WERI-Rb-1 (cell line): ENCODE data around the gene DOLK.

Experiments
- DNase-seq: peaks from one replicate; pipeline ENCODE4 v3.0.0-alpha.2; 2020
- H3K27ac ChIP-seq: fragments of 250-450 bp; sonication (Bioruptor Pico); 2 replicates; pipeline ENCODE4 v1.5.1; 2020; ENCODE audit warnings: mild to moderate bottlenecking, moderate library complexity
- H3K27me3 ChIP-seq: fragments of 250-450 bp; sonication (Bioruptor Pico); 2 replicates; pipeline ENCODE4 v1.5.1; 2021; ENCODE audit warnings: mild to moderate bottlenecking, low read depth, moderate library complexity; ENCODE audit not compliant: insufficient read depth, severe bottlenecking
- H3K36me3 ChIP-seq: fragments of 250-450 bp; sonication (Bioruptor Pico); 2 replicates; pipeline ENCODE4 v1.5.1; 2020; ENCODE audit warnings: mild to moderate bottlenecking, moderate library complexity
- H3K4me3 ChIP-seq: 2 replicates; pipeline ENCODE4 v1.5.1; 2011; ENCODE audit warnings: low read depth, mild to moderate bottlenecking, control low read depth, low read length
- H3K9me3 ChIP-seq: fragments of 250-450 bp; sonication (Bioruptor Pico); 2 replicates; pipeline ENCODE4 v1.5.1; 2021; ENCODE audit warnings: mild to moderate bottlenecking, moderate library complexity; ENCODE audit not compliant: severe bottlenecking
- TF ChIP-seq, protein P1 (sequence below): IDR thresholded peaks from 2 replicates; pipeline ENCODE4 v1.5.1; 2011; ENCODE audit warnings: low read depth, mild to moderate bottlenecking, control low read depth, inconsistent platforms, low read length

Gene DOLK

DNA sequence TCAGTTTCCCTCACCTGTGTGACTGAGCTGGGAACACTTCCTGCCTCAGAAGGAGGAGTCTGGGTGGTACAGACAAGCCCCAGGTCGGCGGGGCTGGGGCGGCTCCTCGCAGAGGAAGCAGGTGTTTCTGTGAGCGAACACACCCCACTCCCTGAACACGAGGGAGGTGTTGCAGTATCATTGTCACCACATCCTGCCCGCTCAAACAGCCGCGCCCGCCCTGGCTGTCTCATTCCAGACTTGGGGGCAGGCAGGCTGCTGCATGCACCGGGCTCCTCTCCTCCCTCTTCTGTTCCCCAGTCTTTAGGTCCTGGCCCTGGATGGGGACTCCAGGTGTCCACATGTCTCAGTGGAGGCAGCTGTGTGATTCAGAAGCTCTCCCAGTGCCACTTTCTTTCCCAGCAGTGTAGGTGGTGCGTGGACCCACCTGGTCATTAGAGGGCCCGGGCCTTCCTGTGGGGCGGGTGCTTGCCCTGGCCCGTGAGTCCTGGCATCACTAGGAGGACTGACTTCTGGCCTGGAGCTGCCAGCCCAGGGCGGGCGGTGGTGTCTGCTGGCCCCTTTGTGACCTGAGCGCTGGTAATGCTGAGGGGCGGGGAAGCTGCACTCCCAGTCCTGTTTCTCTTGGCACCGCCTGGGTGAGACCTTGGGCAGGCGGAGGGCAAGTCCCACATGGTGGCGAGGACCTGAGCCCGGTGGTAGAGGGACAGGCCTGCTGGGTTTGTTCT, 44.9 kb downstream of the DOLK start:
- no peak for DNase-seq
- H3K36me3 ChIP-seq: peaks cover 24% of the 10 kb centered on the region
- H3K27ac ChIP-seq: no peak overlapping the region
- no peaks in the 10 kb centered on the region for H3K9me3 ChIP-seq
- no peaks in the 10 kb centered on the region for H3K27me3 ChIP-seq
- H3K4me3 ChIP-seq: no peak overlapping the region
- TF ChIP-seq, protein P1, sequence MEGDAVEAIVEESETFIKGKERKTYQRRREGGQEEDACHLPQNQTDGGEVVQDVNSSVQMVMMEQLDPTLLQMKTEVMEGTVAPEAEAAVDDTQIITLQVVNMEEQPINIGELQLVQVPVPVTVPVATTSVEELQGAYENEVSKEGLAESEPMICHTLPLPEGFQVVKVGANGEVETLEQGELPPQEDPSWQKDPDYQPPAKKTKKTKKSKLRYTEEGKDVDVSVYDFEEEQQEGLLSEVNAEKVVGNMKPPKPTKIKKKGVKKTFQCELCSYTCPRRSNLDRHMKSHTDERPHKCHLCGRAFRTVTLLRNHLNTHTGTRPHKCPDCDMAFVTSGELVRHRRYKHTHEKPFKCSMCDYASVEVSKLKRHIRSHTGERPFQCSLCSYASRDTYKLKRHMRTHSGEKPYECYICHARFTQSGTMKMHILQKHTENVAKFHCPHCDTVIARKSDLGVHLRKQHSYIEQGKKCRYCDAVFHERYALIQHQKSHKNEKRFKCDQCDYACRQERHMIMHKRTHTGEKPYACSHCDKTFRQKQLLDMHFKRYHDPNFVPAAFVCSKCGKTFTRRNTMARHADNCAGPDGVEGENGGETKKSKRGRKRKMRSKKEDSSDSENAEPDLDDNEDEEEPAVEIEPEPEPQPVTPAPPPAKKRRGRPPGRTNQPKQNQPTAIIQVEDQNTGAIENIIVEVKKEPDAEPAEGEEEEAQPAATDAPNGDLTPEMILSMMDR: no peak

DNA sequence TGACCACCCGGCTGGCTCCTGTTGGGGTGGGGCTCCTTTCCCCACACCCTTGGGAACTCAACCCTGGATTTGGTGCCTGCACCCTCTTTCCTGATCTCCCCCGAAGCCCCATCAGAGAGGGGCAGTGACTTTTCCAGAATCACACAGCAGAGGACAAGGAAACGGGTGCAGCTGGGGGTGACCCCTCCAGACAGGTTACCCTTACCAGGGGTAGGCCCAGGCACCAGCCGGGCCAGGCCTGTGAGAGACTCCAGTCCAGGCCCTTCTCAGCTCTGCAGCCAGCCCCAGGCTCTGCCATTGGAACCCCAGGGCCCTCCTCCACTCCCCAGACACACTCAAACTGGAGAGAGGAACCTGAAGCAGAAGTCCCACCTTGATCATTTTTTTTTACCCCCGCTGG, 45.6 kb downstream of the DOLK start:
- no peak for DNase-seq
- H3K4me3 ChIP-seq: no peak overlapping the region
- TF ChIP-seq, protein P1: no peak
- H3K36me3 ChIP-seq: peaks cover 24% of the 10 kb centered on the region
- no peaks in the 10 kb centered on the region for H3K9me3 ChIP-seq
- no peaks in the 10 kb centered on the region for H3K27me3 ChIP-seq
- no peak overlapping the region for H3K27ac ChIP-seq

DNA sequence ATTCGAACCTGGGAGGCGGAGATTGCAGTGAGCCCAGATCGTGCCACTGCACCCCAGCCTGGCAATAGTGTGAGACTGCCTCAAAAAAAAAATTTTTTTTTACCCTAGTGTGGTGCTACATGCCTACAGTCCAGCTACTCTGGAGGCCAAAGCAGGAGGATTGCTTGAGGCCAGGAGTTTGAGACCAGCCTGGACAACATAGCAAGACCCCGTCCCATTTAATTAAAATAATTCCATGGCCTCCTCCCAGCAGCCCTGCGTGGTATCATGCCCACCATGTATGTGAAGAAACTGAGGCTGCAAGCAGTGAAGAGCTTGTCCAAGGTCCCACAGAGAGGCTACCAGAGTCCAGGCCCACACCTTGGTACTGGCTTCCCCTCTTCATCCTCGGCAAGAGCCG, 46.0 kb downstream of the DOLK start:
- H3K27ac ChIP-seq: no peak overlapping the region
- no peaks in the 10 kb centered on the region for H3K27me3 ChIP-seq
- peaks cover 24% of the 10 kb centered on the region for H3K36me3 ChIP-seq
- DNase-seq: no peak
- TF ChIP-seq, protein P1: no peak
- no peak overlapping the region for H3K4me3 ChIP-seq
- H3K9me3 ChIP-seq: no peaks in the 10 kb centered on the region

DNA sequence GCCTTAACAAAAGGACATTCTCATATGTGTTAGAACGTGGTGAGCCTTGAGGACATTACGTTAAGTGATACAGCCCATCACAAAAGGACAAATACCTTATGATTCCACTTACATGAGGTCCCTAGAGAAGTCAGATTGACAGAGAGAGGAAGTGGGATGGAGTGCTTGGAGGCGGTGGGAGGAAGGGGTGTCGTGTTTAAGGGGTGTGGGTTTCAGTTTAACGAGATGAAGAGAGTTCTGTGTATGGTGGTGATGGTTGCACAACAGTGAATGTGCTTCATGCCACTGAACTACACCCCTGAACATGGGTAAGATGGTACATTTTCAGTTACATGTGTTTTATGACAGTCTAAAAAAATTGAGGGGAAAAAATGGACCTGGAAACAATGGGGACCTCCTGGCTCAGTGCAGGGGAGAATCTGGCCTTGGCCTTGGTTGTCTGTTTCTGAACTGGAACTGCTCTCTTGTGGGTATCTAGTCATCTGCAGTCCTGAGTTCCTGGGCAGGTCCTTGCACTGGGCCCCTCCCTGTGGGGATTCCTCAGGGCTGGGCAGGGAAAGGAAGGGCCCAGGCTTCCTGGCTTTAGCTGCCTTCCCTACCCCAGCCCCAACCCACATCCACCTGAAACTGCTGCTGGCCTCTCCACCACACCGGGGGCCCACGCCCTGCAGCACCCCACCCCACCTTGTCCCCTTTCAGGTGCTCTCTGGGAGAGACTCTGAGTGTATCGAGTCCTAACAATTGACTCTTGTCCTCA, 47.7 kb downstream of the DOLK start:
- Histone ChIP-seq H3K27me3 (no peaks in the 10 kb centered on the region), H3K4me3 (no peak overlapping the region), H3K9me3 (no peaks in the 10 kb centered on the region), H3K27ac (peak overlapping the region; percentile 25; the same call in 1 of the 2 replicates), H3K36me3 (peaks cover 41% of the 10 kb centered on the region)
- TF ChIP-seq, protein P1: no peak
- DNase-seq: no peak

DNA sequence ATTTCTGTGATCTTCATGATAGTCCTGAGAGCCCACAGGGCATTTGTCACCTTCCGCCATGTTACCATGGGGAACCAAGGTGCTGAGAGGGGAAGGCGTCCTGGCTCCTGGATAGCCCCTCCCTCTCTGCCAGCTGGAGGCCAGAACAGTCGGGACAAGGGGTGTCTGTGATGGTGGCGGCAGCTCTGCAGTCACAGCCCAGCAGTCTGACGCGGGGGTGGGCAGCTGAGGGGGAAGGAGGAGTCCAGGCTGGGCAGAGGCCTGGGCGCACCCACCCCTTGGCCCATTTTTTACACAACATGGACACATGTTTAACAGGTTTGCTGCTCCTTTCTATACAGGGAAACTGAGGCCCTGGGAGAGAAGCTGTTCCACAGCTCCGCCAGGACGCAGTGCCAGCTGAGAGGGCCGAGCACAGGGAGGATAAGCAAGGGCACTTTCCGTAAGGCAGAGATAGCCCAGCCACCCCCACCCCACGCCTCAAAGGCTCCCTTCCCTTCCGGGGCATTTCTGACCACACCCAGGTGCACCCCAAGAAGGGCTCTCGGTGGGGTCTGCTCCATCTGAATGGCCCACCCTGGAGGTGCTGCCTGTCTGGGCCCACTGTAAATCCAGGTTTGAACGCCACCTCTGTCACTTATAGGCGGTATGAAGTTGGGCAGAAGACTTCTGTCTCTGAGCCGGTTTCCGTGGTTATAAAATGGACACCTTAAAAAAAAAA, 48.4 kb downstream of the DOLK start:
- Histone ChIP-seq H3K4me3 (no peak overlapping the region), H3K27me3 (no peaks in the 10 kb centered on the region), H3K36me3 (peaks cover 41% of the 10 kb centered on the region), H3K27ac (no peak overlapping the region), H3K9me3 (no peaks in the 10 kb centered on the region)
- TF ChIP-seq, protein P1: no peak
- no peak for DNase-seq
